GM12878 (cell line): ENCODE data around the gene PRKAG3.

Source experiments
- CBX3 ChIP-seq: fragments of 200-600 bp; sonication (generic); IDR thresholded peaks from 2 replicates; pipeline ENCODE4 v1.6.1; 2016; ENCODE audit warnings: low read depth, borderline replicate concordance
- CTCF ChIP-seq, 3 experiments: IDR thresholded peaks in 2 of 3; conservative IDR thresholded peaks in 1 of 3; 2 replicates each; pipeline ENCODE4 v1.5.1; 2011; ENCODE audit warnings: low read depth in 3 of 3, low read length in 3 of 3, mild to moderate bottlenecking in 3 of 3, control low read depth in 2 of 3, moderate library complexity in 2 of 3, inconsistent platforms in 1 of 3, mixed read lengths in 1 of 3; ENCODE audit not compliant: control insufficient read depth in 2 of 3, insufficient read depth in 1 of 3; ENCODE audit errors: extremely low read depth in 1 of 3
- ETV6 ChIP-seq, 2 experiments: fragments of 450-650 bp in 1 of 2; IDR thresholded peaks in 1 of 2; conservative IDR thresholded peaks in 1 of 2; 2 replicates each; pipeline ENCODE4 v1.6.1; 2014; ENCODE audit warnings: antibody characterized with exemption in 1 of 2, borderline replicate concordance in 1 of 2, low read depth in 1 of 2, mild to moderate bottlenecking in 1 of 2, moderate library complexity in 1 of 2
- EZH2 ChIP-seq: IDR thresholded peaks from 2 replicates; pipeline ENCODE4 v1.6.1; 2012; ENCODE audit warnings: low read depth, mild to moderate bottlenecking, control low read depth, inconsistent platforms, low read length, borderline replicate concordance; ENCODE audit not compliant: control insufficient read depth
- GABPA ChIP-seq: IDR thresholded peaks from 2 replicates; pipeline ENCODE4 v1.6.1; 2014; ENCODE audit warnings: antibody characterized with exemption, low read depth, mild to moderate bottlenecking, inconsistent platforms
- JUND ChIP-seq: IDR thresholded peaks from 2 replicates; pipeline ENCODE4 v1.6.1; 2012; ENCODE audit warnings: low read depth, mild to moderate bottlenecking, low read length, improper control_type of control experiment, moderate library complexity
- MAX ChIP-seq: IDR thresholded peaks from 2 replicates; pipeline ENCODE4 v1.6.1; 2012; ENCODE audit warnings: low read depth, low read length, improper control_type of control experiment
- MYC ChIP-seq: IDR thresholded peaks from 2 replicates; pipeline ENCODE4 v1.6.1; 2011; ENCODE audit warnings: mild to moderate bottlenecking, low read length, moderate library complexity, inconsistent platforms; ENCODE audit not compliant: insufficient read depth, insufficient replicate concordance, insufficient read length, severe bottlenecking
- SP1 ChIP-seq: IDR thresholded peaks from one replicate; pipeline ENCODE4 v1.6.1; 2011; ENCODE audit warnings: low read depth, low read length
- SUZ12 ChIP-seq: fragments of 200-600 bp; sonication (generic); IDR thresholded peaks from one replicate; pipeline ENCODE4 v1.6.1; 2018; ENCODE audit warnings: antibody characterized with exemption, mild to moderate bottlenecking; ENCODE audit not compliant: unreplicated experiment
- ZBED1 ChIP-seq: IDR thresholded peaks from 2 replicates; pipeline ENCODE4 v1.6.1; 2016; ENCODE audit warnings: borderline replicate concordance
- ZNF274 ChIP-seq: IDR thresholded peaks from one replicate; pipeline ENCODE4 v1.8.0; 2011; ENCODE audit not compliant: insufficient read length, insufficient read depth
- TF ChIP-seq, protein P1 (sequence below): fragments of 450-650 bp; IDR thresholded peaks from 2 replicates; pipeline ENCODE4 v1.6.1; 2017; ENCODE audit warnings: mild to moderate bottlenecking, moderate library complexity

DNA sequence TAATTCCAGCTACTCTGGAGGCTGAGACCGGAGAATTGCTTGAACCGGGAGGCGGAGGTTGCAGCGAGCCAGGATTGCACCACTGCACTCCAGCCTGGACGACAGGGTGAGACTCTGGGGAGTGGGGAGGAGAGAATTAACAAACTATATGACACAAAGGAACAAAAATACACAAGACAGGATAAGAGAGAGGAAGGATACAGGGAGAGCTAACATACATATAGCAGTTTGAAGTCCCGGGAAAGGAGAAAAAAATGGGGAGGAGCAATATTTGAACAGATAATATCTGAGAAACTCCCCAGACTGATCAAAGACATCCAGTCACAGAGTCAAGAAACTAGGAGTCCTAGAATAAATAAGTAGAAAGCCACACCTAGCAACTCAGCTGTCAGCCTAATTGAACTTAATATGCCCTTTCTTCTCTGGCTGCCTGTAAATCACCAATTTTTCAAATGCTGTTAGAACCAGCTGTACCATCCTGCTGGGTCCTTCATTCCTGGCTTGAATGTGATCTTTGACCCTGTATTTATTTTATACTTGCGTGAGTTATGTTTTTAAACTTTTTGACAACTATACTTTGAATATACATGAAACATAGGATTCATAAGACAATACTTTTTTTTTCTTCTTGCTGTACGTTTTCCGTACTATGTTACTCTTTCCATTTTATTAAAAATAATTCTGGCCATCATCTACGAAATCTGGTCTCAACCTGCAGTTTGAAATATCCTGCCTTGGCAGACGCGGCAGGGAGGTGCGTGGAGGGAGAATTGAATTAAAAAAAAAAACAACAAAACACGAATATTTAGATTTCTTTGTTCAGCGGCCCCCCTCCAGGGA, 50.5 kb downstream of the PRKAG3 start:
- TF ChIP-seq, protein P1, sequence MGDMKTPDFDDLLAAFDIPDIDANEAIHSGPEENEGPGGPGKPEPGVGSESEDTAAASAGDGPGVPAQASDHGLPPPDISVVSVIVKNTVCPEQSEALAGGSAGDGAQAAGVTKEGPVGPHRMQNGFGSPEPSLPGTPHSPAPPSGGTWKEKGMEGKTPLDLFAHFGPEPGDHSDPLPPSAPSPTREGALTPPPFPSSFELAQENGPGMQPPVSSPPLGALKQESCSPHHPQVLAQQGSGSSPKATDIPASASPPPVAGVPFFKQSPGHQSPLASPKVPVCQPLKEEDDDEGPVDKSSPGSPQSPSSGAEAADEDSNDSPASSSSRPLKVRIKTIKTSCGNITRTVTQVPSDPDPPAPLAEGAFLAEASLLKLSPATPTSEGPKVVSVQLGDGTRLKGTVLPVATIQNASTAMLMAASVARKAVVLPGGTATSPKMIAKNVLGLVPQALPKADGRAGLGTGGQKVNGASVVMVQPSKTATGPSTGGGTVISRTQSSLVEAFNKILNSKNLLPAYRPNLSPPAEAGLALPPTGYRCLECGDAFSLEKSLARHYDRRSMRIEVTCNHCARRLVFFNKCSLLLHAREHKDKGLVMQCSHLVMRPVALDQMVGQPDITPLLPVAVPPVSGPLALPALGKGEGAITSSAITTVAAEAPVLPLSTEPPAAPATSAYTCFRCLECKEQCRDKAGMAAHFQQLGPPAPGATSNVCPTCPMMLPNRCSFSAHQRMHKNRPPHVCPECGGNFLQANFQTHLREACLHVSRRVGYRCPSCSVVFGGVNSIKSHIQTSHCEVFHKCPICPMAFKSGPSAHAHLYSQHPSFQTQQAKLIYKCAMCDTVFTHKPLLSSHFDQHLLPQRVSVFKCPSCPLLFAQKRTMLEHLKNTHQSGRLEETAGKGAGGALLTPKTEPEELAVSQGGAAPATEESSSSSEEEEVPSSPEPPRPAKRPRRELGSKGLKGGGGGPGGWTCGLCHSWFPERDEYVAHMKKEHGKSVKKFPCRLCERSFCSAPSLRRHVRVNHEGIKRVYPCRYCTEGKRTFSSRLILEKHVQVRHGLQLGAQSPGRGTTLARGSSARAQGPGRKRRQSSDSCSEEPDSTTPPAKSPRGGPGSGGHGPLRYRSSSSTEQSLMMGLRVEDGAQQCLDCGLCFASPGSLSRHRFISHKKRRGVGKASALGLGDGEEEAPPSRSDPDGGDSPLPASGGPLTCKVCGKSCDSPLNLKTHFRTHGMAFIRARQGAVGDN = no peak
- TF ChIP-seq CBX3 (no peak), ETV6 (conservative IDR thresholded peaks at IDR 0.05 in 1 of 2, IDR thresholded peaks at IDR 0.05 in 1 of 2; ENCODE audit: borderline replicate concordance in 1 of 2, low read depth in 1 of 2) (no peak), CTCF (IDR thresholded peaks at IDR 0.05 in 2 of 3, conservative IDR thresholded peaks at IDR 0.05 in 1 of 3; ENCODE audit: control insufficient read depth in 2 of 3, extremely low read depth in 1 of 3, insufficient read depth in 1 of 3, low read depth in 3 of 3, low read length in 3 of 3) (no peak), ZNF274 (no peak), SUZ12 (no peak), GABPA (no peak), JUND (no peak), EZH2 (no peak), SP1 (no peak), MAX (no peak), MYC (no peak), ZBED1 (no peak)
